Measurements from ENCODE around the gene FOCAD.

The FOCAD gene

DNA sequence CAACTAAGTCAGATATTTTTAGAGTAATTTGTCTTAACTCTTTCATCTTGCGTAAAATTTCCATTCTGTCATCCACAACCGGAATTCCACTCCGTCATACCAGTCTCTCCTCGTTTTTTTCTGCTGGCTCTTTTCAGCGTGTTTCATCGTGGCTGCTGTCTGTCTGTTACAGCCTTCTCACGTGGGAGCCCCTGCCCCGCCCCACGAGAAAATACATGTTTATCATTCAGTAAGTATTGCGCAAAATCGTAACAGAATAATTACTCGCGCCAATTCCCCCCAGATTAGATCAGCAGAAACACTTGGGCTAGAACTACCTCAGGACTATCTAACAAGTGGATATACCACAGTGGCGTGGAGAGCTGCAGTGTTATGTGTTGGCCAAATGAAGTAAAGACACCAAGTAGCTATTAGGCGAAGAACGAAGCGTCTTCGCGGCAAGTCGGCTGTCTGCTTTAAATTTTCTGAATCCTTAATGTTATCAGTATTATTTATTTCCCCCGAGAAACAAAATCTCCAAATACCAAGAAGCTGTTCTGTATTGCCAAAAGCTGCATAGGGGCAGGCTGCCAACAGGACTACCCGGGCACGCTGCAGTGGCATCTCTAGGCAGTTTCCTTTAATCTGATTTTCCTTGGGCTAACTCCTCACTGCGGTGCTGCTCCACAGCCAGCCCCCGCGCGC lies 566 bp upstream of the FOCAD start:
- FAIRE-seq (no peak), DNase-seq (ENCODE audit: insufficient read length) (peak; percentile 5)
- TF ChIP-seq TAF1 (IDR thresholded peaks at IDR 0.05; ENCODE audit: borderline replicate concordance, low read depth, low read length) = no peak

DNA sequence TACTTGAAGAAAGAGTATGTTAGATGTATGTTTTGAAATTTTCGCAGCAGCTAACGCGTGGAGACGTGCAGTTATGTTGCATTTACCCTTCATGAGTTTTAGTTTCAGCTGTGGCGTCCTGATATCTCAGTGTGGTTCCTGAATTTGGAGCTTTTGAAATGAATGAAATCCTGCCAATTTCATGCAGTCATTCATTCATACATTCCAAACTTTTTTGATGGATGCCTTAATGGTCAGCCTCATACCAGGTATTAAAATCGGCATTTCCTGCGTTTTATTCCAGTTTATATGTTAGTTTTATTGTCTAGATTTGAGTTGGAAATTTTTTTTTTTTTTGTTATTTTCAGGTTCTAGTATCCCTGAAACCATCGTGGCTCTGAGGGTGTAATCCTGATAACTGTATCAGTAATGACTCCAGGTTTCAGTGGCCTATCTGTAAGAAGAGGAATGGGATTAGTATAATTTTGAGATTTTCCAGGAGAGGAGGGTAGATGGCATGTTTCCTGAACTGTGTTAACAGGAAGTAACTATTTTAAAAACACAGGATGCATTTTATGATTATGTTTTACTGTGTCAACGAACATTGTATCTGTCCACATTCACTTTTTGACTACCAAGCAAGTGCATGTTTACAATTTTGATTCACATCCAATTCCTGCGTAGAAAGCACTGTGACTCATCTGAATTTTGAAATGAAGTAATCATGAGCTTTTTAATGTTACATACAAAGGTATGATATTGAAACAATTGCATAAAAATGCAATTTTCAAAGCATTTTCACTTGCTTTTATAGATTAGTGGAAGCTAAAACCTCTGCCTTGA lies 1.0 kb downstream of the FOCAD start:
- TF ChIP-seq TAF1 (IDR thresholded peaks at IDR 0.05; ENCODE audit: borderline replicate concordance, low read depth, low read length) (no peak), POLR2A (IDR thresholded peaks at IDR 0.05; ENCODE audit: low read depth, low read length) (no peak), POLR2AphosphoS5 (IDR thresholded peaks at IDR 0.05; ENCODE audit: low read depth, low read length) (no peak)
- FAIRE-seq = peak; percentile 51
- DNase-seq (ENCODE audit: insufficient read length) = no peak

DNA sequence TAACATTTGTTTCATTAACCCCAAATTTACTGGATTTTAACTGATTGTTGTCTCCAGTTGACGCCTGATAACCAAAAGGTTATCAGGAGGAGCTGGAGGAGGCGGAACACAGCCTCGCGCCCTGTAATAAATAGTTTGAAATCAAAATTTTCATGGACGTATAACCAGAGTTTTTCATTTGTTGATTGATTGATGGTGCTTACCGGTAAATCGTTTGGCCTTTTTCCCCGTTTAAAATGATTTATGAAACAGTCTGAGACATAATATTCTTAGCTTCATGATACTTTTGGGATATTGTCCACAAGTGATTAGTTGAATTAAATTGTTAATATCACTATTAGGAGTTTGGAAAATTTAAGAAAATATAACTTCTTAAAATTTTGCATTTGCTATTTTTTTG lies 1.7 kb downstream of the FOCAD start:
- DNase-seq (ENCODE audit: insufficient read length) (no peak), FAIRE-seq (no peak)
- no peak for TF ChIP-seq TAF1 (IDR thresholded peaks at IDR 0.05; ENCODE audit: borderline replicate concordance, low read depth, low read length)
- no peak for TF ChIP-seq POLR2A (IDR thresholded peaks at IDR 0.05; ENCODE audit: low read depth, low read length)
- no peak for TF ChIP-seq POLR2AphosphoS5 (IDR thresholded peaks at IDR 0.05; ENCODE audit: low read depth, low read length)

DNA sequence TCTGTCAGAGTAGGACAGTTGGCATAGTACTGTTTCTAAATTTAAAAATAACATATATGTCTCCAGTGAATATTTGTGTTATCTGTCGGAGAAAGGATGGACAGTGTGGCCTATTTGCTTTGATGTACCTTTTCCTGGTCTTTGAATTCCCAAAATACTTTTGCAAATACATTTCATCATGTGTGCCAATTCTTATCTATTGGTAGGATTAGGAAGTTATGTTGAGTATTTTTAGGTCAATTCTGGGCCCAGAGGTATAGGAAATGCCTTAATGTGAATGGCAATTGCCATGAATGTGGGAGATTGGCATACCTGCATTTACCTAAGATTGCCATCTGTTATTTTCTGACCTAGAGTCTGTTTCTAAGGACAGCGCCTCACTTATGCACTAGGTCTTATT lies 5.8 kb downstream of the FOCAD start:
- FAIRE-seq = no peak
- no peak for TF ChIP-seq TAF1 (IDR thresholded peaks at IDR 0.05; ENCODE audit: borderline replicate concordance, low read depth, low read length)
- TF ChIP-seq POLR2AphosphoS5 (IDR thresholded peaks at IDR 0.05; ENCODE audit: low read depth, low read length) = no peak
- no peak for TF ChIP-seq POLR2A (IDR thresholded peaks at IDR 0.05; ENCODE audit: low read depth, low read length)

DNA sequence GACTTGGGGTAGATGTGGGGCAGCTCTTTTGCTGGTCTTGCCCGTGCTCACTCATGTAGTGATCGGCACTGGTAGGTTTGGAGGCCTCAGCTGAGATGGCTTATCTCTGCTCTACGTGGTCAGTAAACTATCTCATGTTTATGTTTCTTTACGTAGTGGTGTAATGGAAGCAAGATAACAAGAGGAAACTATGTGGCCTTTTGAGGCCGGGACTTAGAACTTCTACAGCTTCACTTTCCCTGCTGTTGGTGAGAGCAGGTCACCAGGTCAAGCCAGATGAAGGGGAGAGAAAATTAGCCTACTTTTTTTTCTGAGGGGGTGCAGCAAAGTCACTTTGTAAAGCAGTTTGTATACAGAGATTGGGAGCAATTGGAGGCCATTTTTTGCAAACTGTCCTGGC lies 8.5 kb downstream of the FOCAD start:
- FAIRE-seq (no peak), DNase-seq (ENCODE audit: insufficient read length) (no peak)
- no peak for TF ChIP-seq TAF1 (IDR thresholded peaks at IDR 0.05; ENCODE audit: borderline replicate concordance, low read depth, low read length)
- TF ChIP-seq POLR2A (IDR thresholded peaks at IDR 0.05; ENCODE audit: low read depth, low read length) = no peak
- TF ChIP-seq POLR2AphosphoS5 (IDR thresholded peaks at IDR 0.05; ENCODE audit: low read depth, low read length) = no peak

More for the DNA sequence above, 5.8 kb downstream of the FOCAD start:
- DNase-seq (ENCODE audit: insufficient read length) = no peak

DNA sequence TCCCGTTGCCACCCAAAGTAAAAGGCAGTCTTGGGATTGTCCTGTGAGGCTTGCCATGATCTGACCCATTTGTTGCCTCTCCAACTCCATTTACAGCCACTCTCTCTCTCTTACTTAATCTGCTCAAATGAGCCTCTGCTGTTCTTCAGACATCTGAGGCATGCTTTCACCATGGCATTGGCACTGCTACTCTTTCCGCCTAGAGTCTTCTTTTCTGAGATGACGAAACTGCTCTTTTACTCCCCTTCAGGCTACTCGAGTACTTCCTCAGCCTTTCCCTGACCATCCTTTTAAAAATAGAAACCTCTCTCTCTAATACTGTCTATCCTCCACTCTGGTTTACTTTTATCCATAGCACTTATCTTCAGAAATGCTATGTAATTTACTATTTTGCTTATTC lies 9.0 kb downstream of the FOCAD start:
- no peak for DNase-seq (ENCODE audit: insufficient read length)
- TF ChIP-seq POLR2A (IDR thresholded peaks at IDR 0.05; ENCODE audit: low read depth, low read length) (no peak), POLR2AphosphoS5 (IDR thresholded peaks at IDR 0.05; ENCODE audit: low read depth, low read length) (no peak), TAF1 (IDR thresholded peaks at IDR 0.05; ENCODE audit: borderline replicate concordance, low read depth, low read length) (no peak)
- no peak for FAIRE-seq

DNA sequence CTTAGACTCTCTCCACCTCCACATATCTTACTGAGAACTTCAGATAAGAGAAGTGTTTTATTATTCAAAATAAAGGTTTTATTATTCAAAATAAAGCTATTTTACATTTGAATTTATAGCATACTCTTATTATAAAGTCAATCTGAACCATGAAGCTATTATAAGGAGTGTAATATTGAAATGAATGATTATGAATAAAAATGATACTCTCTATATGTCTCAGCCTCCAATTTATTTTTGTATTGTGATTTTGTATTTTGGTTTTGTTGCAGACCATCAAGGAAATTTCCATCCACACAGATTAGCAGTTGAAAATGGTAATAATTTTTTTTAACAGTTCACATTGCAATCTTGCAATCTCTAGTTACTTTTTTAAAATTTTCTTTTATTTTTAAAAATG lies 10.2 kb downstream of the FOCAD start:
- TF ChIP-seq POLR2A (IDR thresholded peaks at IDR 0.05; ENCODE audit: low read depth, low read length) = no peak
- no peak for TF ChIP-seq TAF1 (IDR thresholded peaks at IDR 0.05; ENCODE audit: borderline replicate concordance, low read depth, low read length)
- no peak for DNase-seq (ENCODE audit: insufficient read length)
- no peak for FAIRE-seq

DNA sequence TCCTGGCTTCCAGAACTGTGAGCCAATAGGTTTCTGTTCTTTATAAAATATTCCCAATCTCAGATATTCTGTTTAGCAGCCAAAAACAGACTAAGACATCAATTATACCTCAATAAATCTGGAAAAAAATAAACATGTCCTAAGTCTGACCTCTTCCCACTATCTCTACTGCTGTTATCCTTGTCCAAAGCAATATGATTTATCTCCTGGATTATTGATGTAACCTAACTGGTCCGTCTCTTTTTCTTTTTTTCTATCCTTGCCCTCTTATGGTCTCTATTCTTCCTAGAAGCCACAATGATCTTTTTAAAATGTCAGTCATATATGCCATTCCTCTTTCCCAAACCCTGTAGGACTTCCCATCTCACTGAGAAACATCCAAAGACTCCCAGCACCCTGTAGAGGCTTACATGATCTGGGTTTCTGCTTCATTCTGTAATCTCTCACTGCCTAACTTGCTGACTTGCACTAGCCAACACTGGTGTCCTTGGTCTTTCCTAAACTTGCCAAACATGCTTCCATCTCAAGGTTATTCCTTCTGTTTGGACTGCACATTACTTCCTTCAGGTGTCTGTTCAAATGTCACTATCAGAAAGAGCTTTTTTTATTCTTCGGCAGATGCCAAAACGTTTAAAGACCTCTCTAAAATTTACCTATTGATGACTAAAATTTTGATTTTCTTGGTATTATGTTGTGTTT lies 13.1 kb downstream of the FOCAD start:
- DNase-seq (ENCODE audit: insufficient read length) (no peak), FAIRE-seq (no peak)
- TF ChIP-seq POLR2AphosphoS5 (IDR thresholded peaks at IDR 0.05; ENCODE audit: low read depth, low read length) (no peak), POLR2A (IDR thresholded peaks at IDR 0.05; ENCODE audit: low read depth, low read length) (no peak), TAF1 (IDR thresholded peaks at IDR 0.05; ENCODE audit: borderline replicate concordance, low read depth, low read length) (no peak)

DNA sequence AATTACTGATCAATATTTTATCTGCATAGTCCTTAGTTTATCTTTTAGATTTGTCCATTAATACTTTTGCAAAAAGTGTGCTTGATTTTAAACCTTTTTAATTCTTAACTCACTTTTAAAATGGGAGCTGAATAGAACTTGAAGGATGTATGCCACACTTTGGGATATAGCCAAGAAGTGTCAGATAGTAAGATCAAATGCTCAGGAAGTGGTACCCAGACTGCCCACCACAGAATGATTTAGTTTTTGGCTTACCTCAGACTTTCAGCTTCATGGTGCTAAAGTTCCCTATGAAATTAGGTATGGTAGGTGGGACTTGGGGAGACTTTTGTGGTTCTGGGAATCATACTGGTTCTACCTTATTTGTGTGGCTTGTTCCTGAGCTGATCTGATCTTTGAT lies 14.7 kb downstream of the FOCAD start:
- no peak for DNase-seq (ENCODE audit: insufficient read length)
- no peak for FAIRE-seq
- TF ChIP-seq POLR2AphosphoS5 (IDR thresholded peaks at IDR 0.05; ENCODE audit: low read depth, low read length) (no peak), POLR2A (IDR thresholded peaks at IDR 0.05; ENCODE audit: low read depth, low read length) (no peak), TAF1 (IDR thresholded peaks at IDR 0.05; ENCODE audit: borderline replicate concordance, low read depth, low read length) (no peak)

DNA sequence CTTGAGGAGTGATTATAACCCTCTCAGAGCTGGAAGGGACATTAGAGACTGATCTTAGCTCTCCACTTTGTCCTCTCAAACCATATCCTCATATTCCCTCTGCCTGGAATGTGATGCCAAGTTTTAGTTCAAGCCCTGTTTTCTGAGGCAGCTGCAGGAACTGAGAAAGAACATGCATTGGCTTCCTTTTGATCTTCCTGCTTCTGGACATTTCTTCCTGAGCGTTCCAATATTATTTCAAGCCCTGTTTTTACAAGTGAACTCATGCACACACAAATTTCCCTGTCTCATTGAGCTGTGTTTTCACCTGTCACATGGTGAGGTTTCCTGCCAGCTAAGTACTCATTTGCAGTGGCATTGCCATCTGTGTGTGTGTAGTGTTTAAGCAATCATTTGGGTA lies 17.0 kb downstream of the FOCAD start:
- no peak for TF ChIP-seq POLR2A (IDR thresholded peaks at IDR 0.05; ENCODE audit: low read depth, low read length)
- no peak for TF ChIP-seq POLR2AphosphoS5 (IDR thresholded peaks at IDR 0.05; ENCODE audit: low read depth, low read length)
- no peak for TF ChIP-seq TAF1 (IDR thresholded peaks at IDR 0.05; ENCODE audit: borderline replicate concordance, low read depth, low read length)
- no peak for FAIRE-seq
- DNase-seq (ENCODE audit: insufficient read length) = no peak

DNA sequence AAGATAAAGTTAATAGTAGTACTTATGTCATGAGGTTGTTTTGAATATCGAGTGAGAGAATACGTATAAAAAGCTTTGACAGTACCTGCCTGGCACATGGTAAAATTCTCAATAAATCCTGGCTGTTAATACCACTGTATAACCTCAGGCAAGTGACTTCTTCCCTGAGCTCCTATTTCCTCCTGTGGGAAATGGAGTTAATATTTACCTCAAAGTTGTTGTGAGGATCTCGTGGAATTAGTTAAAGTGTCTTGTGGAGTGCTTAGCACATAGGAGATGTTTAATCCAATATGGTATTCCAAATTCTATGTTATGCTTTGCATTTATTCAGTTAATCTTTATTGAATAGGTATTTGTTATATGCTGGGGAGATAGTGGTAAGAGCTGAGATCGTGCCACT lies 18.5 kb downstream of the FOCAD start:
- no peak for DNase-seq (ENCODE audit: insufficient read length)
- TF ChIP-seq POLR2A (IDR thresholded peaks at IDR 0.05; ENCODE audit: low read depth, low read length) (no peak), POLR2AphosphoS5 (IDR thresholded peaks at IDR 0.05; ENCODE audit: low read depth, low read length) (no peak), TAF1 (IDR thresholded peaks at IDR 0.05; ENCODE audit: borderline replicate concordance, low read depth, low read length) (no peak)
- no peak for FAIRE-seq

DNA sequence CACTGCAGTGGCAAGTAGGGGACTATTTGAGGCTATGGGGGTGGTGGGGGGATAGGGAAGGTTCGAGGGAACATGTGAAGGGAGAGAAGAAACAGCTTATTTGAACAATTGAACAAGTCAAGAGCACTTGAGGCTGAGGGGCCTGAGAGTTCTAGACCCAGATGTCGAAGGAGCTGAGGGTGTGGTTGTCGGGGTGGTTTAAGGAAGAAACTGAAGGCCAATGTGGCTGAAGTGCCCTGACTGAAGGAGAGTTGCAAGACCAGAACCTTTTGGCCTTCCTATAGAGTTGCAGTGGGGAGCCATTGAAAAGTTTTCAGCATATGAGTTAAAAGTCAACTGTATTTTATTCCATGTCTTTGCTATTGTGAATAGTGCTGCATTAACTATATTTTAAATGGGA lies 19.1 kb downstream of the FOCAD start:
- TF ChIP-seq TAF1 (IDR thresholded peaks at IDR 0.05; ENCODE audit: borderline replicate concordance, low read depth, low read length) (no peak), POLR2AphosphoS5 (IDR thresholded peaks at IDR 0.05; ENCODE audit: low read depth, low read length) (no peak), POLR2A (IDR thresholded peaks at IDR 0.05; ENCODE audit: low read depth, low read length) (no peak)
- no peak for DNase-seq (ENCODE audit: insufficient read length)
- FAIRE-seq = no peak
